Measurements from ENCODE around the gene DSG2.
"Not testable (repeated sequence)": the region's sequence is repeated elsewhere in the genome, so short reads cannot be mapped to it uniquely, and the experiment has no call there.

Gene DSG2

DNA sequence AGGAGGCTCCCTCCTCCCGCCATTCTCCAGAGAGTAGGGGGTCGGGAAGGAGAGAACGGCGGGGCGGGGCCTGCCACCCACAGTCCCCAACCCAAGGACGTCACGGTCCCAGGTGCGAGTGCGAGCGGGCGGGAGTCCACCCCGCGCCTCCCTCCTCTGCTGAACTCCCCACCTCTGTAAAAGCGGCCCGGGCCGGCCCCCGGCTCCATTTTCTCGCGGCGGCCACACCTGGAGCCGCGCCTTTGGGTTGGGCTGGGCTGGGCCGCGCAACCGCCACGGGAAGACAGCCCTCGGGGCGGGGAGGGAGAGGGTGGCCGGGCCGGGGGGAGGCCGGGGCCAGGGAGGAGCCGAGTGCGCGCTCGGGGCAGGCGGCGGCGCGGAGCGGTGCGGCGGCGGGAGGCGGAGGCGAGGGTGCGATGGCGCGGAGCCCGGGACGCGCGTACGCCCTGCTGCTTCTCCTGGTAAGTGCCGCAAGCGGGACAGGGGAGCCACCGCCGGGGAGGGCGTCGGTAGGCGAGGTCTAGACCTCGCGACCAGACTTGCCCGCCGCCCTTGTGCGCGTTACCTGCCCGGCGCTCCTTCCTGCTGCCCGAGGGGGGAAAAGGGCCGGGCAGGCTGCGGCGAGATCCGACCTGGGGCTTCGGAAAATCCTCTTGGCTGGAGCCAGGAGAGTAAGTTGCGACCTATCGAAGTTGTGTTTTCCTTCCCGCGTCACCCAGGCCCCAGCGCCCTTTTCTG lies at the start of gene DSG2:
DSG2 (plus strand) TSS at position 342 of the 738 bp plus-strand sequence; CDS start at position 417, 75 bp downstream.
- peak; percentile 30 for DNase-seq

DNA sequence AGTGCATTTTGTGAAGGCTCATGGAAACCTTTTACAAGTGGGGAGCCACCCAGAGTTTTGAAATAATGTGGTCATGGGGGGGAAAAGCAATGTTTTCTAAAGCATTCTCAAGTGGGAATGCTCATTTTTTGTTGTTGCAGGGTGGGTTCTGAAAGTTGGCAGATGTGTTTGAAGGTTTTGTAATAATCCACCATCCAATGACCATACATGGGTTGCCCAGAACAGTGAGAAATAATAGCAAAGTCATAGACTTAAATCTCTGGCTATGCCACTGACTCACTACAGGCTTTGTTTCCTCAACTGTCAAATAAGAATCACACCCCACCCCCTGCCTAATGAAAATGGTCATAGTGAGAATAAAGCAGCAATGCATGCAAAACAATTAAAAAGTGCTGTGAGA lies 47.6 kb upstream of the DSG2 start:
- no peak for DNase-seq

- DNase-seq = no peak
These were observed 46.4 kb upstream of the DSG2 start for GRCh38 chr18:31451625-31452024.

DNA sequence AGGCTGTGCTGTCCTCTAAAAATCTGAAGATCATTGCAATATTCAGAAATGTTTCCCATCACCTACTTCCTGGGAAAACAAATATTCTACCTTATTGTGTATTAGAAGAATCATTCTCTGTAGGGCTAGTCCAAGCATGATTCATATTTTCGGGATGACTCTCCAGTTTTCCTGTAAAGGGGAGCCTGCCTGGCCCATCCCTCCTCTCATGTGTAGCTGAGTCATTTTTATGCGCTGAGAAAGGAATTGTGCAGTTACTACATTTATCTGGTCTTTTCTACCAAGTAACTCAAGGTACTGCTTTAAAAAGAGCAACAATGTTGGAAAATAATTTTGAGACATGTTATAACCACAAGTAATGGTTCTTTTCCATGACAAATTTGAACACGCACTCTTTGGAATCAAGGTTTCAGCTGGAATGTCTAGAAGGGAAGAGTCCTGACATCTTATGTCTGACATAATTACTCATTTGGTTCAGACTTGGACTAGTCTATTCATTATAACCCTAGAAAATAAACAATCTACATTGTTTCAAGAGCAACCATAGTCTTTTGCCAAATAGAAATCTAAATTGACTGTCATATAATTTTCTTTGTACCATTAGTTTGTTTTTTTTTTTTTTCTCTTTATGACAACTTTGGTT lies 43.8 kb upstream of the DSG2 start:
- DNase-seq = no peak

DNA sequence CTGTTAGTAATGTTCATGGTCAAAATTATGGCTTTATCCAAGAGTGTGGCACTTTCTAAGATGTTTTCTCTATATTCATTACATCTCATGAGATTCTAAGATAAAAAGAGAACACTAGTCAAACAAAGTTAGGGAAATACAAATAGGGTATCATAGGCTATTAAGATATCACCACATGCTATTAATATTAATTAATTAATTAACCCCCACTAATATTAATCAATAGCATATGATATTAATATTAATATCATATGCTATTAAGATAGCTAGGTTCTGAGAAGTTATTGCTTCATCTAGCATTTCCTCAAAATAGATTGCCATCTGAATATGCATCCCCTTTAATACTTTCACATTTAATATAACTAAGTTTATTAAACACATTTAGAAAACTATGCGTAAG lies 28.3 kb upstream of the DSG2 start:
- no peak for DNase-seq

DNA sequence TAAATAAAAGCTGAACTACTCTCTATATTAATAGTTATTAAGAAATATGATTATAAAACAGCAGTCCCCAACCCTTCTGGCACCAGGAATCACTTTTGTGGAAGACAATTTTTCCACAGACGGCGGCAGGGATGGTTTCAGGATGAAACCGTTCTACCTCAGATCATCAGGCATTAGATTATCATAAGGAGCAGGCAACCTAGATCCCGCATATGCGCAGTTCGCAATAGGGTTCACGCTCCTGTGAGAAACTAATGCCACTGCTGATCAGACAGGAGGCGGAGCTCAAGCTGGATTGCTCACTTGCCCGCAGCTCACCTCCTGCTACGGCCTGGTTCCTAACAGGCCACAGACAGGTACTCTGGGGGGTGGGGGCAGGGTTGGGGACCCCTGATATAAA lies 19.3 kb upstream of the DSG2 start:
- no peak for DNase-seq

GRCh38 chr18:31482051-31482450 lies 15.9 kb upstream of the DSG2 start:
- DNase-seq = no peak

- no peak for DNase-seq
These were observed 14.6 kb upstream of the DSG2 start for GRCh38 chr18:31483396-31483795.

GRCh38 chr18:31484461-31484860 lies 13.5 kb upstream of the DSG2 start:
- DNase-seq = no peak

GRCh38 chr18:31486165-31486564 lies 11.8 kb upstream of the DSG2 start:
- no peak for DNase-seq

DNA sequence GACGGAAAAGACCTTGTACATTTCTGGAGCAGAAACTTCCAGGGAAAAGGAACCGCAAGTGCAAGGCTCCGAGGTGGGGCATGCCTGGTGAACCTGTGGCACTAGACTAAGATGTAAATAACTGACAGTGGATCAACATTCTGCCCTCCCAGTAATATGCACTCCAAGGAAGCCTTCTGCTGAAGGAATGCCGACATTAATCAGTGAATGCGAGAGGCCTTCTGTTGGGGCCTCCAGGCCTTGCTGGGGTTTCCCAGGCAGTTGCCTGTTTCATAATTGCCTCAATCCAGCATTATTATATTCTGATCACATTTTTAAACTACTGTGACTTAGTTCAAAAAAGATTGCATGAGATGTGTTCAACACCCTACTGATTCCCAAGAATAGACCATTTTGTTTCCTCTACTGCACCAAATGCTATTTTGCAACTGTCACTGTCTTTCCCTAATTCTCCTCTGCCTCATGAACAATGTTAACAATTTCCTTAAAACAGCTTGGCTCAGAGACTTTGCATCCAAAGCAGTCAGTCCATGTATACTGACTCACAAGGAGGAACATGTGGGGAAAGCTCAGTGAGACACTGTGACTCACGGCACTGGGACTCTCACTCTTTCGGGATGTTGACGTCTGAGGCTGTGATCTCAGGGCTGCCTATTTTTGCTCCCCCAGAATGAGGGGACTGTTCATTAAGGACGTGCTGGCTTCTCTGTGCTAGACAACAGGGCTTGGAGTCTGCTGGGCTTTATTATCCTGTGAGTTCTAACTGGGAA lies 10.5 kb upstream of the DSG2 start:
- DNase-seq = no peak

DNA sequence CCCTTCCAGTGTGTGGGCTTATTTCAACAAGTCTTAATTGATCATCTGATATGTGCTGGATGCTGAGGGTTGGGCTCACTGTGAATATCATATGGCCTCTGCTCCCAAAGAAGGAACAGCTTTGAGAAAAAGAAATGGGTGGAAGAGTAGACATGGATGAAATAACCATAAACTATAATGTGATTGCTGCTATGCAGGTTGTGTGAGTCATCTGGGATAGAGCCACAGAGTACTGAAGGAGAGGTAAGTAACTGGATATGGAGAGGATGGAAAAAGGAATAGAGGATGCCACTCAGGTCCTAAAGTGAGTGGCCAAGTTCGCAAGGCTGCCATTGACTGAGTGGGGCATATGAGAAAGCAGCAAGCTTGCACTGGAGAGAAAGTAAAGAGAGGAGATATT lies 8.7 kb upstream of the DSG2 start:
- no peak for DNase-seq

- DNase-seq = no peak
These were observed 7.6 kb upstream of the DSG2 start for GRCh38 chr18:31490387-31490786.

GRCh38 chr18:31490833-31491232 lies 7.1 kb upstream of the DSG2 start:
- DNase-seq = no peak

- DNase-seq = no peak
These were observed 6.4 kb upstream of the DSG2 start for GRCh38 chr18:31491586-31491985.

DNA sequence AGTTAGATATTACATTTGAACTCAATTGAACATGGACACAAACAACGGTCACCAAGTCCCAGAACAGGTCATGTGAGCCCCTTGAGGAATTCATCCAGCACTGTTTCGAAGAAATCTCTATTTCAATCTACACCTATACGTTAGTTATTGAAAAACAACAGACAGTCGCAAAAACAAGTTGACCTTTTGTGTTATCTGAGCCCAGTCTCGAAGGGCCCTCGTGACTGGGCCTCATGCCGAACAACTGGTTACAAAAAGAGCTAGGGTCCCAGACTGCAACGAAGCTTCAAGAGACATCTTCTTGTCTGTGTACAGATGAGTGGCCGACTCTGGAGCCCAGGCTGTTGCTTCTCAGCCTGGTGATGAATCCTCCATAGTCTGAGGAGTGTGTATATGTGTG lies 5.3 kb upstream of the DSG2 start:
- DNase-seq = no peak

DNA sequence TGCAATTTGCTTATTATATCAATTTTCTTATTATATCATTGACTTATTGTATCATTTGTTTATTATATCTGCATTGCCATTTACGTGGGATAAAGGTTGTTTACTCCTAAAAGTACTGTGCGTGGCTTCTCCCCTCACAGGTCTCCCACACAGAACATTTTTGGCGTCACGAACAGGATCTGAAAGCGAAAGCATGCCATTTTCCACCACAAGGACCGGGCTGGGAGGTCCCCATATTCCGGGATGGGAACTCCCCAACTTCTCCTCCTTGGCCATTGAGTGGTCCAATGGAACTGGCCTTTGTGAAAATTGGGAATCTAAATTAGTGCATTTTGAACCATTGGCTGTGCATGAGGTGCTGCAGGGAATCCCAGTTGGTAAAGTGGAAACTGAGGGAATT lies 4.8 kb upstream of the DSG2 start:
- no peak for DNase-seq

DNA sequence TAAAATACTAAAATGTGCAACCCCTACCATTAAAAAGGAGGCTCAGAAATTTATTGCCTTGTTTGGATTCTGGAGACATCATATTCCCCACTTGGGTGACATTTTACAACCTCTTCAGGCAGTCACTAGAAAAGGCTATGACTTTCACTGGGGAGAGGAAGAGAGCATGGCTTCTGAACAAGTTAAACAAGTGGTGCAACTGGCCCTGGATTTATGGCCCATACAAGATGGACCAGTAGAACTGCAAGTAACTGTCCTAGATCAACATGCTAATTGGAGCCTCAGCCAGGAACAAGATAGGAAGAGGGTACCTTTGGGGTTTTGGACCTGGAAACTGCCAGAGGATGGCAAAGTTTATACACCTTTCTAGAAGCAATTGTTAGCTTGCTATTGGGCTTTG lies 4.0 kb upstream of the DSG2 start:
- no peak for DNase-seq

- not testable (repeated sequence) for DNase-seq
These were observed 3.2 kb upstream of the DSG2 start for GRCh38 chr18:31494705-31495244.

GRCh38 chr18:31497404-31497835 lies 557 bp upstream of the DSG2 start:
- DNase-seq = no peak

GRCh38 chr18:31498574-31499524 lies 872 bp downstream of the DSG2 start:
- no peak for DNase-seq

DNA sequence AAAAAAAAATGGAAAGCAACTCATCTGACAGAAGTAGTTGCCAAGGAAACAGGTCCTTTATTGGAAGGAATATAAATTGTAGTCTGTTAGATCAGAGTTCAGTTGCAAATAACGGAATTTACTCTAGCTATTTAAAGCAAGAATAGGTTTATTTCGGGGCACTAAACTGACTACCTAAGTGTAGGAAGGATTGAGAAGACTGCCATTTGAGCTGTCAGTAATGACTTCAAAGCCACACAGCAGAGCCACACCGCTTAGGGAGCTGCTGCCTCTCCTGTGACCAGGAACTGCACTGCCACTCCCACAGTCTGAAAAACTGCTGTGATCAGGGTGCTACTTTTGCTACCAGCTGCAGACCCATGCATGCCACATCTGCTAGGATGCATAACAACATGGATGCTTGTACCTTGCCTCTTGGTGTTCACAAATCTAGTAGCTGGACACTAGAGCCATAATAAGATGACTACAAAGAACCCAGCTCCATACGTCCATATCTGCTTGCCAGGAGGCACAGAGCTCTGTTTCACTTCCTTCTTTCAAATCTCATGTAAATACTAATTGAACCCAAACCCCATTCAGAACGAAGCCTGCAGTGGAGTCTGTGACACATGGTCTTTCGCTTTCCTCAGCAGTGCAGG lies 2.2 kb downstream of the DSG2 start:
- no peak for DNase-seq
